HCT116 (cell line): ENCODE results near the gene MAPK6. TPM values are rescaled to one million over a fixed set of nuclear protein-coding genes. Genes with fewer than 3 reads are reported as not detected.

ENCODE experiments used
- ATAC-seq: fragments of 200-7000 bp; cut with Tn5 transposase; 2 replicates; pipeline ENCODE4 v1.9.1; 2020; ENCODE audit warnings: mild to moderate bottlenecking, moderate library complexity
- BruUV-seq: library from RNA; stranded (reverse); fragments of 400-500 nt; replicated peaks from 2 replicates; lab custom pipeline; 2021; lab: Mats Ljungman, UMichigan
- CTCF ChIA-PET: fragments of 300-600 bp; sonication (Branson Sonifier 250); formaldehyde crosslinking; loops from one replicate; lab custom pipeline; 2021; ENCODE audit warnings: antibody characterized with exemption; lab: Charles Lee
- POLR2A ChIA-PET: fragments of 300-600, 350-600 bp; sonication (Branson Sonifier 250); formaldehyde crosslinking; loops from one replicate; lab custom pipeline; 2021; ENCODE audit warnings: antibody characterized with exemption; lab: Charles Lee
- RAD21 ChIA-PET, 2 experiments: fragments of 300-600 bp; sonication (Branson Sonifier 250); formaldehyde crosslinking; loops; one replicate each; lab custom pipeline; 2023; ENCODE audit warnings: low total read pairs in 2 of 2; ENCODE audit not compliant: uncharacterized antibody in 2 of 2, unreplicated experiment in 2 of 2, low non-redundant PET in 1 of 2; lab: Charles Lee
- DNase-seq: peaks from one replicate; pipeline ENCODE4 v3.0.0-alpha.2; 2010; ENCODE audit warnings: low read depth, low spot score
- H2AFZ ChIP-seq: fragments of 200-600 bp; shearing (Covaris generic), sonication (generic); 2 replicates; pipeline ENCODE4 v1.6.1; 2017; ENCODE audit warnings: low read depth, mixed run types, mixed read lengths, antibody characterized with exemption, low read length; ENCODE audit not compliant: poor library complexity, severe bottlenecking
- H3K27ac ChIP-seq: 2 replicates; pipeline ENCODE4 v1.5.1; 2012; ENCODE audit warnings: low read depth, low read length
- H3K27me3 ChIP-seq: fragments of 200-600 bp; sonication (generic); 2 replicates; pipeline ENCODE4 v1.6.1; 2016; ENCODE audit warnings: mixed run types, low read length, mixed read lengths; ENCODE audit not compliant: insufficient read depth
- H3K36me3 ChIP-seq, 2 experiments: fragments of 200-500 bp in 1 of 2; fragments of 200-600 bp in 1 of 2; sonication (Bioruptor generic) in 1 of 2; sonication (generic) in 1 of 2; 2 replicates each; pipeline versions ENCODE4 v1.5.1 to v1.6.1; 2014 to 2016; ENCODE audit warnings: low read length in 2 of 2, inconsistent platforms in 1 of 2, mixed read lengths in 1 of 2, mixed run types in 1 of 2; ENCODE audit not compliant: insufficient read depth in 2 of 2, control insufficient read depth in 1 of 2
- H3K4me1 ChIP-seq, 2 experiments: fragments of 200-600 bp in 1 of 2; sonication (generic) in 1 of 2; 2 replicates each; pipeline versions ENCODE4 v1.5.1 to v1.6.1; 2012 to 2017; ENCODE audit warnings: low read length in 2 of 2, inconsistent platforms in 1 of 2, mild to moderate bottlenecking in 1 of 2, mixed read lengths in 1 of 2, mixed run types in 1 of 2, moderate library complexity in 1 of 2; ENCODE audit not compliant: insufficient read depth in 2 of 2, control insufficient read depth in 1 of 2
- H3K4me2 ChIP-seq: fragments of 200-600 bp; sonication (generic); 2 replicates; pipeline ENCODE4 v1.6.1; 2017; ENCODE audit warnings: mixed run types, low read length, mixed read lengths
- H3K4me3 ChIP-seq, 2 experiments: fragments of 200-600 bp in 1 of 2; sonication (generic) in 1 of 2; replicated peaks in 1 of 2; 2 replicates each; pipeline ENCODE4 v1.5.1; 2011 to 2016; ENCODE audit warnings: low read length in 2 of 2, control low read depth in 1 of 2, low read depth in 1 of 2, mild to moderate bottlenecking in 1 of 2, mixed read lengths in 1 of 2, mixed run types in 1 of 2
- H3K79me2 ChIP-seq: fragments of 200-600 bp; sonication (generic); 2 replicates; pipeline ENCODE4 v1.6.1; 2017; ENCODE audit warnings: mild to moderate bottlenecking, mixed run types, low read length, moderate library complexity, mixed read lengths; ENCODE audit not compliant: insufficient read depth
- H3K9ac ChIP-seq: fragments of 200-600 bp; sonication (generic); 2 replicates; pipeline ENCODE4 v1.6.1; 2016; ENCODE audit warnings: low read length, mixed read lengths
- H3K9me2 ChIP-seq: fragments of 200-600 bp; sonication (generic), shearing (Covaris generic); 2 replicates; pipeline ENCODE4 v1.6.1; 2017; ENCODE audit warnings: mixed run types, mild to moderate bottlenecking, moderate library complexity; ENCODE audit not compliant: insufficient read depth
- H3K9me3 ChIP-seq, 2 experiments: fragments of 200-500 bp in 1 of 2; fragments of 200-600 bp in 1 of 2; sonication (Bioruptor generic) in 1 of 2; sonication (generic) in 1 of 2; 2 replicates each; pipeline ENCODE4 v1.6.1; 2014 to 2017; ENCODE audit warnings: low read length in 2 of 2, mixed read lengths in 2 of 2, inconsistent platforms in 1 of 2, low read depth in 1 of 2, mild to moderate bottlenecking in 1 of 2, mixed run types in 1 of 2, moderate library complexity in 1 of 2; ENCODE audit not compliant: control insufficient read depth in 1 of 2, insufficient read depth in 1 of 2
- H4K20me1 ChIP-seq: fragments of 200-600 bp; sonication (generic), shearing (Covaris generic); 2 replicates; pipeline ENCODE4 v1.6.1; 2017; ENCODE audit warnings: mixed run types, mild to moderate bottlenecking, moderate library complexity; ENCODE audit not compliant: insufficient read depth
- CEBPB ChIP-seq: IDR thresholded peaks from 2 replicates; pipeline ENCODE4 v1.6.1; 2012; ENCODE audit warnings: low read depth
- EGR1 ChIP-seq: IDR thresholded peaks from 2 replicates; pipeline ENCODE4 v1.6.1; 2012; ENCODE audit warnings: low read depth
- EZH2 ChIP-seq: fragments of 200-600 bp; sonication (generic); IDR thresholded peaks from 2 replicates; pipeline ENCODE4 v1.6.1; 2017; ENCODE audit warnings: antibody characterized with exemption, mixed run types
- POLR2A ChIP-seq: IDR thresholded peaks from 2 replicates; pipeline ENCODE4 v1.7.0; 2011; ENCODE audit warnings: borderline replicate concordance; ENCODE audit not compliant: insufficient read depth, insufficient read length; ENCODE audit errors: extremely low read depth
- SIN3A ChIP-seq: IDR thresholded peaks from 2 replicates; pipeline ENCODE4 v1.6.1; 2012; ENCODE audit warnings: low read depth
- TCF7L2 ChIP-seq: IDR thresholded peaks from 2 replicates; pipeline ENCODE4 v1.7.0; 2011; ENCODE audit warnings: borderline replicate concordance, inconsistent platforms; ENCODE audit not compliant: insufficient read depth, insufficient read length; ENCODE audit errors: extremely low read depth
- YY1 ChIP-seq: IDR thresholded peaks from 2 replicates; pipeline ENCODE4 v1.6.1; 2011; ENCODE audit warnings: low read length, low read depth, moderate library complexity, mild to moderate bottlenecking; ENCODE audit not compliant: insufficient replicate concordance; ENCODE audit errors: extremely low read depth
- ZNF274 ChIP-seq: fragments of 200-500 bp; sonication (Bioruptor generic); IDR thresholded peaks from 2 replicates; pipeline ENCODE4 v1.6.1; 2014; ENCODE audit warnings: mild to moderate bottlenecking, low read depth, low read length, inconsistent platforms
- intact Hi-C: fragments of 100-400 bp; cut with micrococcal nuclease; formaldehyde crosslinking; loops from 2 replicates; pipeline ENCODE4 v1.10.0; 2022
- total RNA-seq: library from RNA; stranded (reverse); gene quantifications from one replicate; pipeline ENCODE4 v1.2.1, GENCODE V29; 2021; ENCODE audit not compliant: unreplicated experiment
- TF ChIP-seq, protein P1 (sequence below), 3 experiments: fragments of 200-600 bp in 1 of 3; sonication (generic) in 1 of 3; IDR thresholded peaks in 2 of 3; conservative IDR thresholded peaks in 1 of 3; 2 replicates each; pipeline ENCODE4 v1.5.1; 2012 to 2017; ENCODE audit warnings: low read depth in 2 of 3, low read length in 2 of 3, antibody characterized with exemption in 1 of 3, borderline replicate concordance in 1 of 3, control low read depth in 1 of 3, mild to moderate bottlenecking in 1 of 3, mixed read lengths in 1 of 3, mixed run types in 1 of 3, moderate library complexity in 1 of 3; ENCODE audit not compliant: insufficient read depth in 1 of 3
- TF ChIP-seq, protein P2 (sequence below): IDR thresholded peaks from 2 replicates; pipeline ENCODE4 v1.6.1; 2012
- TF ChIP-seq, protein P3 (sequence below): IDR thresholded peaks from 2 replicates; pipeline ENCODE4 v1.6.1; 2012; ENCODE audit warnings: low read depth

Gene MAPK6
- total RNA-seq, 1 experiment from 2014 or later: 57.4 TPM

DNA sequence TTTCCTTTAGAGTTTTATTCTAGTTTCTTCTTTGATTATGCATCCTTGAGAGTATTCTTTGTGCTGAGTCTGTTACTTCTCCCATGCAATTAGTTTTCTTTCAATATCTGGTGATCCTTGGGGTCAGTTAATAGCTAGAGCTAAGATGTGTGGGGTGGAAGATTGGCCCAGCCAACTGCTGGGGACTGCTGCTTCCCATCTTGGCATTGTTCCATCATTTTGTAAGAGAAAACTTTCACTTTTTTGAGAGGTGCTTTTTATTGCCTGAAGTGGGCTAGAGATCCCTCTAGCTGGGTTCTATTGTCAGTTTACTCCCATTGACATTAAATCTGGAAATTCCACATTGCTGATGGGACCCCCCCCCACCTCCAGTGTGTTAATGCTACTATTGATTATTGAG lies 78.2 kb downstream of the MAPK6 start:
- H3K4me2 ChIP-seq: no peak overlapping the region
- ChIA-PET RAD21 (no interaction called here), CTCF (interaction anchor here (2.2 kb wide), 1 partner anchor 19 kb away, joined by 9 read pairs; no protein-coding TSS in a partner anchor), POLR2A (no interaction called here)
- H2AFZ ChIP-seq: peak overlapping the region; percentile 19
- H4K20me1 ChIP-seq: no peaks in the 10 kb centered on the region
- TF ChIP-seq POLR2A: no peak
- no peak for TF ChIP-seq EZH2
- TF ChIP-seq YY1: no peak
- TF ChIP-seq CEBPB: no peak
- no peak for TF ChIP-seq EGR1
- TF ChIP-seq, protein P1, sequence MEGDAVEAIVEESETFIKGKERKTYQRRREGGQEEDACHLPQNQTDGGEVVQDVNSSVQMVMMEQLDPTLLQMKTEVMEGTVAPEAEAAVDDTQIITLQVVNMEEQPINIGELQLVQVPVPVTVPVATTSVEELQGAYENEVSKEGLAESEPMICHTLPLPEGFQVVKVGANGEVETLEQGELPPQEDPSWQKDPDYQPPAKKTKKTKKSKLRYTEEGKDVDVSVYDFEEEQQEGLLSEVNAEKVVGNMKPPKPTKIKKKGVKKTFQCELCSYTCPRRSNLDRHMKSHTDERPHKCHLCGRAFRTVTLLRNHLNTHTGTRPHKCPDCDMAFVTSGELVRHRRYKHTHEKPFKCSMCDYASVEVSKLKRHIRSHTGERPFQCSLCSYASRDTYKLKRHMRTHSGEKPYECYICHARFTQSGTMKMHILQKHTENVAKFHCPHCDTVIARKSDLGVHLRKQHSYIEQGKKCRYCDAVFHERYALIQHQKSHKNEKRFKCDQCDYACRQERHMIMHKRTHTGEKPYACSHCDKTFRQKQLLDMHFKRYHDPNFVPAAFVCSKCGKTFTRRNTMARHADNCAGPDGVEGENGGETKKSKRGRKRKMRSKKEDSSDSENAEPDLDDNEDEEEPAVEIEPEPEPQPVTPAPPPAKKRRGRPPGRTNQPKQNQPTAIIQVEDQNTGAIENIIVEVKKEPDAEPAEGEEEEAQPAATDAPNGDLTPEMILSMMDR (IDR thresholded peaks at IDR 0.05 in 2 of 3, conservative IDR thresholded peaks at IDR 0.05 in 1 of 3; ENCODE audit: borderline replicate concordance in 1 of 3, insufficient read depth in 1 of 3, low read depth in 2 of 3, low read length in 2 of 3): no peak
- TF ChIP-seq TCF7L2: no peak
- TF ChIP-seq SIN3A: no peak
- TF ChIP-seq, protein P2, sequence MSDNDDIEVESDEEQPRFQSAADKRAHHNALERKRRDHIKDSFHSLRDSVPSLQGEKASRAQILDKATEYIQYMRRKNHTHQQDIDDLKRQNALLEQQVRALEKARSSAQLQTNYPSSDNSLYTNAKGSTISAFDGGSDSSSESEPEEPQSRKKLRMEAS: no peak
- no peak for TF ChIP-seq ZNF274
- TF ChIP-seq, protein P3, sequence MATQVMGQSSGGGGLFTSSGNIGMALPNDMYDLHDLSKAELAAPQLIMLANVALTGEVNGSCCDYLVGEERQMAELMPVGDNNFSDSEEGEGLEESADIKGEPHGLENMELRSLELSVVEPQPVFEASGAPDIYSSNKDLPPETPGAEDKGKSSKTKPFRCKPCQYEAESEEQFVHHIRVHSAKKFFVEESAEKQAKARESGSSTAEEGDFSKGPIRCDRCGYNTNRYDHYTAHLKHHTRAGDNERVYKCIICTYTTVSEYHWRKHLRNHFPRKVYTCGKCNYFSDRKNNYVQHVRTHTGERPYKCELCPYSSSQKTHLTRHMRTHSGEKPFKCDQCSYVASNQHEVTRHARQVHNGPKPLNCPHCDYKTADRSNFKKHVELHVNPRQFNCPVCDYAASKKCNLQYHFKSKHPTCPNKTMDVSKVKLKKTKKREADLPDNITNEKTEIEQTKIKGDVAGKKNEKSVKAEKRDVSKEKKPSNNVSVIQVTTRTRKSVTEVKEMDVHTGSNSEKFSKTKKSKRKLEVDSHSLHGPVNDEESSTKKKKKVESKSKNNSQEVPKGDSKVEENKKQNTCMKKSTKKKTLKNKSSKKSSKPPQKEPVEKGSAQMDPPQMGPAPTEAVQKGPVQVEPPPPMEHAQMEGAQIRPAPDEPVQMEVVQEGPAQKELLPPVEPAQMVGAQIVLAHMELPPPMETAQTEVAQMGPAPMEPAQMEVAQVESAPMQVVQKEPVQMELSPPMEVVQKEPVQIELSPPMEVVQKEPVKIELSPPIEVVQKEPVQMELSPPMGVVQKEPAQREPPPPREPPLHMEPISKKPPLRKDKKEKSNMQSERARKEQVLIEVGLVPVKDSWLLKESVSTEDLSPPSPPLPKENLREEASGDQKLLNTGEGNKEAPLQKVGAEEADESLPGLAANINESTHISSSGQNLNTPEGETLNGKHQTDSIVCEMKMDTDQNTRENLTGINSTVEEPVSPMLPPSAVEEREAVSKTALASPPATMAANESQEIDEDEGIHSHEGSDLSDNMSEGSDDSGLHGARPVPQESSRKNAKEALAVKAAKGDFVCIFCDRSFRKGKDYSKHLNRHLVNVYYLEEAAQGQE: no peak
- BruUV-seq: no TSS peak
- no peak overlapping the region for H3K4me3 ChIP-seq
- H3K9me2 ChIP-seq: no peaks in the 10 kb centered on the region
- no peak for ATAC-seq
- peaks cover 13 to 27% of the 10 kb centered on the region in 2 experiments for H3K4me1 ChIP-seq
- no peaks in the 10 kb centered on the region for H3K36me3 ChIP-seq
- DNase-seq: no peak
- no peak overlapping the region for H3K9ac ChIP-seq
- no peaks in the 10 kb centered on the region for H3K27me3 ChIP-seq
- H3K27ac ChIP-seq: no peak overlapping the region
- intact Hi-C loops: no loop called here
- H3K9me3 ChIP-seq: no peaks in the 10 kb centered on the region
- H3K79me2 ChIP-seq: no peaks in the 10 kb centered on the region
